Right lobe of liver (tissue), 6 donors: ENCODE results near the gene DCTPP1. TPM values are rescaled to one million over a fixed set of nuclear protein-coding genes. Genes with fewer than 3 reads are reported as not detected.
A peak's percentile ranks its signal among the peaks of the same experiment; 100 is the strongest.

Experiments used
- ATAC-seq, 4 donors: fragments of 200-7000 bp; cut with Tn5 transposase; one replicate each; pipeline ENCODE4 v1.9.1; 2020; ENCODE audit warnings: mild to moderate bottlenecking in 4 of 4, moderate library complexity in 4 of 4
- DNase-seq, 3 donors: peaks; one replicate each; pipeline ENCODE4 v3.0.0-alpha.2; 2020
- H3K27ac ChIP-seq, 3 donors: fragments of 200-600 bp; one replicate each; pipeline ENCODE4 v1.8.0; 2022
- H3K27me3 ChIP-seq, 2 donors: fragments of 200-600 bp; one replicate each; pipeline ENCODE4 v1.8.0; 2022
- H3K36me3 ChIP-seq, 4 donors: fragments of 200-600 bp; sonication (generic) in 1 of 4; one replicate each; pipeline versions ENCODE4 v1.5.1 to v1.8.0; 2017 to 2022; ENCODE audit warnings: control low read depth in 1 of 4
- H3K4me1 ChIP-seq, 4 donors: fragments of 200-600 bp; sonication (generic) in 1 of 4; one replicate each; pipeline versions ENCODE4 v1.5.1 to v1.8.0; 2017 to 2022; ENCODE audit warnings: control low read depth in 1 of 4
- H3K4me3 ChIP-seq, 3 donors: fragments of 200-600 bp; one replicate each; pipeline ENCODE4 v1.8.0; 2022
- H3K9me3 ChIP-seq, 4 donors: fragments of 200-600 bp; sonication (generic) in 1 of 4; one replicate each; pipeline versions ENCODE4 v1.5.1 to v1.8.0; 2017 to 2022; ENCODE audit warnings: control low read depth in 1 of 4
- POLR2A ChIP-seq: fragments of 450-650 bp; IDR thresholded peaks from one replicate; pipeline ENCODE4 v1.6.1; 2017; ENCODE audit warnings: antibody characterized with exemption, mild to moderate bottlenecking
- WGBS: methylation state at CpG from one replicate; pipeline ENCODE4 v1.1.6; 2018; ENCODE audit warnings: low coverage, low lambda C conversion rate; ENCODE audit not compliant: insufficient coverage; ENCODE audit errors: missing lambda C conversion rate; 5-methylcytosine and 5-hydroxymethylcytosine counted together
- intact Hi-C, 2 donors: fragments of 100-400 bp; cut with DNase I; formaldehyde crosslinking; loops; one replicate each; pipeline versions ENCODE4 v1.11.2 to v1.14.1; 2022
- small RNA-seq, 2 experiments: library from RNA; depleted of rRNA; stranded (forward); fragments of <200 nt; gene quantifications; one replicate each; pipeline ENCODE3, GENCODE V24; 2016
- total RNA-seq, 6 experiments: library from RNA; depleted of rRNA in 2 of 6; stranded (reverse); fragments of >200 nt in 2 of 6; fragmentation: NEBNext Ultra II Directional in 3 of 6; extraction: Animal tissue kit (Norgen Biotek cat#: 25700) in 3 of 6; gene quantifications; one replicate each; pipeline versions ENCODE4 v1.1.0 to v1.2.4, GENCODE V29; 2016 to 2023
- TF ChIP-seq, protein P1 (sequence below), 4 donors: fragments of 200-600 bp in 3 of 4; fragments of 450-650 bp in 1 of 4; IDR thresholded peaks; one replicate each; pipeline versions ENCODE4 v1.5.1 to v1.8.0; 2016 to 2022; ENCODE audit warnings: antibody characterized with exemption in 4 of 4, mild to moderate bottlenecking in 2 of 4
- donor health status: DM: no; HTN: yes; CAD: no.
- donor health status: DM: no; HTN: no; CAD: no.
- donor health status: DM: no; HTN: no; CAD: no.
- donor health status: DM: no; HTN: yes; CAD: no.
- donor health status: DM: no; HTN: yes; CAD: no.

Gene DCTPP1
- total RNA-seq, 6 experiments from 2014 or later: 10.0 to 17.9 (median 13.9) TPM

DNA sequence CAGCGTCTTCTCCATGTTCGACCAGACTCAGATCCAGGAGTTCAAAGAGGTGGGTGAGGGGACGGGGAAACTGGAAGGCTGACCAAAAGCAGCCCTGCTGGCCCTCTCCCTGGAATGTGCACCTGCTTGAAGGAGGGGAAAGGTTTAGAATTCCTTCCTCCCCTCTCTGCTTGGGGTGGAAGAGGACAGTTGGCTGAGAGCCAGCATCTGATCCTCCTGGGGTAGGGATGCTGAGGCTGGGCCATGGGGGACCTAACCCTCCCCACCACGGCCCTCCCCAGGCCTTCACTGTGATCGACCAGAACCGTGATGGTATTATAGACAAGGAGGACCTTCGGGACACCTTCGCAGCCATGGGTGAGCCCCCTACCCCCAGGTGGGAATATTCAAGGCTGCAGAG, 54.0 kb downstream of the DCTPP1 start:
- H3K4me1 ChIP-seq: peaks cover 0 to 13% (median 3%) of the 10 kb centered on the region in 4 donors
- H3K9me3 ChIP-seq: no peaks in the 10 kb centered on the region
- no peaks in the 10 kb centered on the region for H3K36me3 ChIP-seq
- H3K4me3 ChIP-seq: no peak overlapping the region
- H3K27me3 ChIP-seq: no peaks in the 10 kb centered on the region
- DNase-seq (peak in 1 of 3 donors; percentile 53), ATAC-seq (no peak)
- no peak overlapping the region for H3K27ac ChIP-seq
- 60% methylated on average over 1 of the region's 8 CpGs for WGBS
- TF ChIP-seq, protein P1, sequence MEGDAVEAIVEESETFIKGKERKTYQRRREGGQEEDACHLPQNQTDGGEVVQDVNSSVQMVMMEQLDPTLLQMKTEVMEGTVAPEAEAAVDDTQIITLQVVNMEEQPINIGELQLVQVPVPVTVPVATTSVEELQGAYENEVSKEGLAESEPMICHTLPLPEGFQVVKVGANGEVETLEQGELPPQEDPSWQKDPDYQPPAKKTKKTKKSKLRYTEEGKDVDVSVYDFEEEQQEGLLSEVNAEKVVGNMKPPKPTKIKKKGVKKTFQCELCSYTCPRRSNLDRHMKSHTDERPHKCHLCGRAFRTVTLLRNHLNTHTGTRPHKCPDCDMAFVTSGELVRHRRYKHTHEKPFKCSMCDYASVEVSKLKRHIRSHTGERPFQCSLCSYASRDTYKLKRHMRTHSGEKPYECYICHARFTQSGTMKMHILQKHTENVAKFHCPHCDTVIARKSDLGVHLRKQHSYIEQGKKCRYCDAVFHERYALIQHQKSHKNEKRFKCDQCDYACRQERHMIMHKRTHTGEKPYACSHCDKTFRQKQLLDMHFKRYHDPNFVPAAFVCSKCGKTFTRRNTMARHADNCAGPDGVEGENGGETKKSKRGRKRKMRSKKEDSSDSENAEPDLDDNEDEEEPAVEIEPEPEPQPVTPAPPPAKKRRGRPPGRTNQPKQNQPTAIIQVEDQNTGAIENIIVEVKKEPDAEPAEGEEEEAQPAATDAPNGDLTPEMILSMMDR (IDR thresholded peaks at IDR 0.05): no peak
- TF ChIP-seq POLR2A: no peak
- intact Hi-C loops: no loop called here

DNA sequence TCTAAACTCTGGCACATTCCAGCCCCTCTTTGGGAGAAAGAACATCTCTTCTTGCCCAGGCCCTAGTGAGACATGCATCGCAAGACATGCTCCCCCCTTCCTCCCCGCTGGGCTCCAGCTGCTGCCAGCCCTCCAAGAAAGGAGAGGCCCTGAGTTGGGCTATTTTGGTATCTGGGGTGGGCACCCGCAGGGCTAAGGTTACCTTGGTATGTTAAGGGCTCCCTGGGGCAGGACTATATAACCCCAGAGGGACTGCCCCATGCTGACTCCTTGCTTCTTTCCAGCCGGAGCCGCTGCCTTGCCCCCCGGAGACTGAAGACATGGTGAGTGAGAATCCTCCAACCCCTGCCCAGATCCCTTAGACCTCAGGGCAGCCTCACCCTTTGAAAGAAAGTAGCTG, 55.3 kb downstream of the DCTPP1 start, which contains the start of gene MYL11:
Gene MYL11 (plus strand): TSS at position 265 of the 400 bp plus-strand sequence. CDS start 56 bp downstream, at position 321.
- Histone ChIP-seq H3K27ac (no peak within 1 kb of the TSS), H3K4me3 (no peak within 1 kb of the TSS), H3K9me3 (no peaks in the 10 kb centered on the region), H3K36me3 (no peaks in the 10 kb centered on the region), H3K4me1 (peaks cover 0 to 13% (median 3%) of the 10 kb centered on the region in 4 donors), H3K27me3 (no peaks in the 10 kb centered on the region)
- 82% methylated on average over 3 of the region's 6 CpGs for WGBS
- TF ChIP-seq, protein P1 (IDR thresholded peaks at IDR 0.05): no peak
- no peak for TF ChIP-seq POLR2A
- ATAC-seq: no peak
- no peak for DNase-seq
- intact Hi-C loops: no loop called here

Small RNAs within 50 kb of the gene (small RNA-seq; reads per million reads assigned to genes)
- gene RF00019 (0 reads per million in 2 experiments), gene RF00406 (0 to 1.9 reads per million in 2 experiments)

Other genes with a start within 250 kb of the DCTPP1 start
- gene CORO1A, start 246.4 kb downstream of the DCTPP1 start, total RNA-seq: 10 to 100 TPM in 1 of 6 experiments, 1 to 10 TPM in 5; 7.0 to 15.2 (median 7.9) TPM
- 100 to 1,000 TPM in 1 of 6 experiments, 10 to 100 TPM in 5; 22.9 to 139 (median 25.6) TPM for gene BOLA2B, start 236.4 kb downstream of the DCTPP1 start, total RNA-seq
- 10 to 100 TPM; 15.5 to 83.2 (median 36.4) TPM for gene SLX1A, start 236.2 kb downstream of the DCTPP1 start, total RNA-seq
- 10 to 100 TPM in 5 of 6 experiments, 1 to 10 TPM in 1; 8.5 to 29.0 (median 11.9) TPM for gene SULT1A3, start 230.8 kb downstream of the DCTPP1 start, total RNA-seq
- gene NPIPB13, start 181.6 kb downstream of the DCTPP1 start, total RNA-seq: 10 to 100 TPM in 1 of 6 experiments, 1 to 10 TPM in 4, under 1 TPM in 1; 0.99 to 11.2 (median 6.7) TPM
- gene CD2BP2, start 74.7 kb downstream of the DCTPP1 start, total RNA-seq: 10 to 100 TPM; 14.8 to 23.8 (median 18.2) TPM
- gene TBC1D10B, start 59.5 kb downstream of the DCTPP1 start, total RNA-seq: 10 to 100 TPM in 3 of 6 experiments, 1 to 10 TPM in 3; 7.9 to 12.3 (median 10.6) TPM
- 1 to 10 TPM in 1 of 6 experiments, not detected in 5; 1.4 TPM for gene MYL11, start 55.2 kb downstream of the DCTPP1 start, total RNA-seq
- 1 to 10 TPM in 3 of 6 experiments, under 1 TPM in 3; 0.12 to 1.7 (median 0.93) TPM for gene SEPTIN1, start 47.5 kb downstream of the DCTPP1 start, total RNA-seq
- 1 to 10 TPM; 2.9 to 4.3 (median 3.9) TPM for gene ZNF48, start 34.6 kb downstream of the DCTPP1 start, total RNA-seq
- gene ZNF771, start 22.4 kb downstream of the DCTPP1 start, total RNA-seq: 10 to 100 TPM in 3 of 6 experiments, 1 to 10 TPM in 3; 3.9 to 11.3 (median 9.6) TPM
- gene SEPHS2, start 15.8 kb upstream of the DCTPP1 start, total RNA-seq: 100 to 1,000 TPM; 157 to 228 (median 205) TPM
- 10 to 100 TPM in 4 of 6 experiments, 1 to 10 TPM in 2; 7.3 to 12.4 (median 10.2) TPM for gene ITGAL, start 42.7 kb upstream of the DCTPP1 start, total RNA-seq
- 10 to 100 TPM; 14.7 to 21.2 (median 18.8) TPM for gene ZNF768, start 96.5 kb upstream of the DCTPP1 start, total RNA-seq
- gene ZNF747, start 104.8 kb upstream of the DCTPP1 start, total RNA-seq: 1 to 10 TPM; 5.3 to 9.7 (median 6.4) TPM
- gene ZNF764, start 128.3 kb upstream of the DCTPP1 start, total RNA-seq: 1 to 10 TPM; 3.2 to 6.5 (median 4.8) TPM
- 10 to 100 TPM in 1 of 6 experiments, 1 to 10 TPM in 5; 4.0 to 11.5 (median 6.5) TPM for gene ZNF688, start 141.7 kb upstream of the DCTPP1 start, total RNA-seq
- gene ZNF785, start 155.7 kb upstream of the DCTPP1 start, total RNA-seq: 1 to 10 TPM; 2.4 to 6.5 (median 5.6) TPM
- gene ZNF689, start 180.4 kb upstream of the DCTPP1 start, total RNA-seq: 1 to 10 TPM; 3.9 to 5.8 (median 4.4) TPM
- gene PRR14, start 220.9 kb upstream of the DCTPP1 start, total RNA-seq: 10 to 100 TPM; 12.8 to 23.0 (median 17.6) TPM
- gene FBRS, start 228.4 kb upstream of the DCTPP1 start, total RNA-seq: 10 to 100 TPM; 13.0 to 26.2 (median 20.9) TPM